Kidney (tissue), 14 donors: ENCODE results near the gene WDR72. TPM values are rescaled to one million over a fixed set of nuclear protein-coding genes. Genes with fewer than 3 reads are reported as not detected.

Experiments used
- DNase-seq, 5 donors: peaks; one replicate each; pipeline ENCODE4 v3.0.0-alpha.2; 2013 to 2020
- FAIRE-seq: peaks from 2 replicates; lab custom pipeline; 2012; peaks lifted over from hg19 to GRCh38; lab: Jason Lieb, UNC
- H3K27ac ChIP-seq, 2 donors: one replicate each; pipeline ENCODE4 v1.7.0; 2013; ENCODE audit warnings: low read depth in 2 of 2, low read length in 2 of 2, inconsistent platforms in 1 of 2
- H3K27me3 ChIP-seq: one replicate; pipeline ENCODE4 v1.7.1; 2013; ENCODE audit warnings: low read length, inconsistent platforms; ENCODE audit not compliant: control insufficient read depth, insufficient read depth
- H3K36me3 ChIP-seq, 3 donors: one replicate each; pipeline versions ENCODE4 v1.7.0 to v1.7.1; 2013; ENCODE audit warnings: low read length in 3 of 3, control low read depth in 1 of 3, inconsistent platforms in 1 of 3; ENCODE audit not compliant: insufficient read depth in 3 of 3, control insufficient read depth in 2 of 3
- H3K4me1 ChIP-seq, 3 donors: one replicate each; pipeline versions ENCODE4 v1.7.0 to v1.7.1; 2013; ENCODE audit warnings: low read length in 3 of 3, inconsistent platforms in 1 of 3, low read depth in 1 of 3; ENCODE audit not compliant: control insufficient read depth in 2 of 3, insufficient read depth in 2 of 3
- H3K4me3 ChIP-seq, 3 donors: one replicate each; pipeline versions ENCODE4 v1.7.0 to v1.8.1; 2013; ENCODE audit warnings: low read length in 3 of 3, control low read depth in 1 of 3, inconsistent platforms in 1 of 3
- H3K9ac ChIP-seq, 3 donors: one replicate each; pipeline versions ENCODE4 v1.7.0 to v1.7.1; 2013; ENCODE audit warnings: low read length in 3 of 3, control low read depth in 1 of 3, inconsistent platforms in 1 of 3
- H3K9me3 ChIP-seq, 3 donors: one replicate each; pipeline versions ENCODE4 v1.7.0 to v1.7.1; 2013; ENCODE audit warnings: low read length in 3 of 3, control low read depth in 1 of 3, inconsistent platforms in 1 of 3; ENCODE audit not compliant: control insufficient read depth in 2 of 3, insufficient read depth in 1 of 3
- intact Hi-C: fragments of 100-400 bp; cut with DNase I; formaldehyde crosslinking; loops from one replicate; pipeline ENCODE4 v1.11.1; 2022
- polyA plus RNA-seq: library from polyadenylated mRNA; stranded (reverse); fragments of 350-450 nt; fragmentation: Illumina TruSeq; extraction: RNeasy Lipid Tissue Mini Kit (QIAGEN cat#74804); gene quantifications from one replicate; pipeline ENCODE4 v1.2.3, GENCODE V29; 2014; ENCODE audit warnings: low read depth, low replicate concordance; ENCODE audit not compliant: insufficient read depth
- total RNA-seq: library from RNA; stranded (reverse); fragmentation: NEBNext Ultra II Directional; extraction: Animal tissue kit (Norgen Biotek cat#: 25700); gene quantifications from one replicate; pipeline ENCODE4 v1.2.1, GENCODE V29; 2021
- TF ChIP-seq, protein P1 (sequence below): IDR thresholded peaks from 3 replicates; pipeline ENCODE4 v1.5.1; 2012; ENCODE audit warnings: mild to moderate bottlenecking, moderate library complexity, borderline replicate concordance; ENCODE audit not compliant: insufficient read depth; ENCODE audit errors: extremely low read depth
- donor health status: control.
- donor health status: control.
- donor health status: control.
- donor health status: control.
- donor health status: control.
- donor health status: DM: yes; HTN: yes; CAD: no.
- donor health status: Normal renal cell carcinoma (clear cell type).

WDR72 gene
- total and polyA plus RNA-seq, 2 donors from 2014 or later = 55.7 to 60.0 TPM

DNA sequence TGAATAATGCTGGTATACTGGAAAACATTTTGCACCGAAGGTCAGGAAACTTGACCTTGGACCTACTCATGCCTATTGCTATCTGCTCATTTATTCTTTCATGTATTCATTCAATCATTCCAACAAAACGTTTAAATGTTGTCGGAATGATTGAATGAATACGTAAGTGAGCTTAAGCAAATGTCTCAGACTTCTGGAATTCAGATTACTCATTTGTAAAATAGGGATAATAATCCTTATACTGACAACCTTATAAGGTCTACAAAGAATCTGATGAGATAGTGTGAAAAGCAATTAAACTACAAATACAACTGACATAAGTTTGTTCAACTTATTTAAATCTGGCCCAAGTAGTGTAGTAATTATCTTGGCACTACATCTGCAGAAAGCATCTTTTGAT is 288.7 kb downstream of the WDR72 start:
- no peaks in the 10 kb centered on the region for H3K36me3 ChIP-seq
- intact Hi-C loops = no loop called here
- H3K27me3 ChIP-seq = no peaks in the 10 kb centered on the region
- TF ChIP-seq, protein P1, sequence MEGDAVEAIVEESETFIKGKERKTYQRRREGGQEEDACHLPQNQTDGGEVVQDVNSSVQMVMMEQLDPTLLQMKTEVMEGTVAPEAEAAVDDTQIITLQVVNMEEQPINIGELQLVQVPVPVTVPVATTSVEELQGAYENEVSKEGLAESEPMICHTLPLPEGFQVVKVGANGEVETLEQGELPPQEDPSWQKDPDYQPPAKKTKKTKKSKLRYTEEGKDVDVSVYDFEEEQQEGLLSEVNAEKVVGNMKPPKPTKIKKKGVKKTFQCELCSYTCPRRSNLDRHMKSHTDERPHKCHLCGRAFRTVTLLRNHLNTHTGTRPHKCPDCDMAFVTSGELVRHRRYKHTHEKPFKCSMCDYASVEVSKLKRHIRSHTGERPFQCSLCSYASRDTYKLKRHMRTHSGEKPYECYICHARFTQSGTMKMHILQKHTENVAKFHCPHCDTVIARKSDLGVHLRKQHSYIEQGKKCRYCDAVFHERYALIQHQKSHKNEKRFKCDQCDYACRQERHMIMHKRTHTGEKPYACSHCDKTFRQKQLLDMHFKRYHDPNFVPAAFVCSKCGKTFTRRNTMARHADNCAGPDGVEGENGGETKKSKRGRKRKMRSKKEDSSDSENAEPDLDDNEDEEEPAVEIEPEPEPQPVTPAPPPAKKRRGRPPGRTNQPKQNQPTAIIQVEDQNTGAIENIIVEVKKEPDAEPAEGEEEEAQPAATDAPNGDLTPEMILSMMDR = no peak
- no peak overlapping the region for H3K27ac ChIP-seq
- no peaks in the 10 kb centered on the region for H3K9me3 ChIP-seq
- no peak for FAIRE-seq
- H3K9ac ChIP-seq = no peak overlapping the region
- no peaks in the 10 kb centered on the region for H3K4me1 ChIP-seq
- no peak overlapping the region for H3K4me3 ChIP-seq
- DNase-seq = no peak

DNA sequence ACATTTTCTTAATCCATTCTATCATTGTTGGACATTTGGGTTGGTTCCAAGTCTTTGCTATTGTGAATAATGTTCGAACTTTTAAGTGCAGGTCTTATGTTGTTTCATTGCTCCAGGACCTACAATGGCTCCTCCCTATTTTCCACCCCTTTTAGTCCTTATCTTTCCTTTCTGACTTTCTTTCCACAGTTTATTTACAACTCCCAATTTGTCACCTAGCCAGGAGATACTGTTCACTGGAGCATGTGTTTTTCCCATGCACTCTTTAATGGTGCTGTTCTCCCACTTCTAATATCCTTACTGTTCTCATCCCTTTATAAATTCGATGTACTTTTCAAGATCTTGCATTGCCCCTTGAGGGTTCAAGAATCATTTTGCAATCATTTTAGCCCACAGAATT is 290.0 kb downstream of the WDR72 start:
- H3K27me3 ChIP-seq = no peaks in the 10 kb centered on the region
- intact Hi-C loops = no loop called here
- H3K36me3 ChIP-seq = no peaks in the 10 kb centered on the region
- FAIRE-seq (no peak), DNase-seq (no peak)
- no peak overlapping the region for H3K9ac ChIP-seq
- no peaks in the 10 kb centered on the region for H3K9me3 ChIP-seq
- H3K4me1 ChIP-seq = no peaks in the 10 kb centered on the region
- no peak overlapping the region for H3K27ac ChIP-seq
- H3K4me3 ChIP-seq = no peak overlapping the region
- TF ChIP-seq, protein P1 = no peak

Other genes with a start within 250 kb of the WDR72 start
- 0.19 TPM for gene UNC13C, start 218.8 kb upstream of the WDR72 start, total RNA-seq
- gene UNC13C, start 218.8 kb upstream of the WDR72 start, polyA plus RNA-seq = 0.45 TPM